GM21717 (cell line): ENCODE data around the gene GALNT16.

ENCODE experiments used
- ATAC-seq: cut with Tn5 transposase; IDR thresholded peaks from one replicate; pipeline ENCODE4 v1.9.1; 2021; ENCODE audit warnings: mild to moderate bottlenecking, moderate library complexity; ENCODE audit not compliant: unreplicated experiment

Gene GALNT16

GRCh38 chr14:69399750-69400149, 139.8 kb downstream of the GALNT16 start:
- ATAC-seq: no peak

GRCh38 chr14:69400154-69400553, 140.2 kb downstream of the GALNT16 start:
- no peak for ATAC-seq

- ATAC-seq: no peak
These were observed 141.9 kb downstream of the GALNT16 start for GRCh38 chr14:69401841-69402240.

- no peak for ATAC-seq
These were observed 144.5 kb downstream of the GALNT16 start for GRCh38 chr14:69404478-69404877.

- no peak for ATAC-seq
These were observed 144.9 kb downstream of the GALNT16 start for GRCh38 chr14:69404883-69405282.

- ATAC-seq: no peak
These were observed 145.8 kb downstream of the GALNT16 start for GRCh38 chr14:69405762-69406161.
